Hepatocyte (in vitro differentiated cells): ENCODE data around the gene BAHCC1. TPM values are rescaled to one million over a fixed set of nuclear protein-coding genes. Genes with fewer than 3 reads are reported as not detected.

Experiments used
- DNase-seq: peaks from one replicate; pipeline ENCODE4 v3.0.0-alpha.2; 2016; ENCODE audit warnings: low spot score
- H2AFZ ChIP-seq: fragments of 200-600 bp; sonication (generic); 2 replicates; pipeline ENCODE4 v1.6.0; 2016; ENCODE audit warnings: antibody characterized with exemption, mild to moderate bottlenecking
- H3K27ac ChIP-seq: fragments of 200-600 bp; sonication (generic); 2 replicates; pipeline ENCODE4 v1.5.1; 2016; ENCODE audit warnings: mild to moderate bottlenecking
- H3K27me3 ChIP-seq: fragments of 200-600 bp; sonication (generic); 2 replicates; pipeline ENCODE4 v1.6.1; 2016
- H3K36me3 ChIP-seq: fragments of 200-600 bp; sonication (generic); replicated peaks from 2 replicates; pipeline ENCODE4 v1.5.1; 2016; ENCODE audit warnings: low read depth; ENCODE audit not compliant: insufficient read depth
- H3K4me1 ChIP-seq: fragments of 200-600 bp; sonication (generic); 2 replicates; pipeline ENCODE4 v1.5.1; 2016; ENCODE audit warnings: mild to moderate bottlenecking, moderate library complexity; ENCODE audit not compliant: insufficient read depth
- H3K4me2 ChIP-seq: fragments of 200-600 bp; sonication (generic); 2 replicates; pipeline ENCODE4 v1.6.0; 2016
- H3K4me3 ChIP-seq: fragments of 200-600 bp; sonication (generic); 2 replicates; pipeline ENCODE4 v1.5.1; 2016; ENCODE audit warnings: mild to moderate bottlenecking
- H3K79me2 ChIP-seq: fragments of 200-600 bp; sonication (generic); 2 replicates; pipeline ENCODE4 v1.6.0; 2017; ENCODE audit warnings: mild to moderate bottlenecking
- H3K9me2 ChIP-seq: fragments of 200-600 bp; sonication (generic); replicated peaks from 2 replicates; pipeline ENCODE4 v1.6.0; 2017; ENCODE audit warnings: mild to moderate bottlenecking; ENCODE audit not compliant: insufficient read depth
- H3K9me3 ChIP-seq: fragments of 200-600 bp; sonication (generic); 2 replicates; pipeline ENCODE4 v1.5.1; 2016; ENCODE audit warnings: low read depth, mild to moderate bottlenecking
- H4K20me1 ChIP-seq: fragments of 200-600 bp; sonication (generic); 2 replicates; pipeline ENCODE4 v1.6.0; 2016; ENCODE audit warnings: mild to moderate bottlenecking; ENCODE audit not compliant: insufficient read depth, poor library complexity, severe bottlenecking
- CTCF ChIP-seq: fragments of 200-600 bp; sonication (generic); IDR thresholded peaks from 2 replicates; pipeline ENCODE4 v1.5.1; 2016; ENCODE audit warnings: antibody characterized with exemption, mild to moderate bottlenecking; ENCODE audit not compliant: poor library complexity
- EZH2 ChIP-seq: fragments of 200-600 bp; sonication (generic); IDR thresholded peaks from 2 replicates; pipeline ENCODE4 v1.6.1; 2016; ENCODE audit warnings: antibody characterized with exemption, mild to moderate bottlenecking, borderline replicate concordance
- EZH2phosphoT487 ChIP-seq: fragments of 200-600 bp; sonication (generic); IDR thresholded peaks from one replicate; pipeline ENCODE4 v1.6.1; 2018; ENCODE audit warnings: antibody characterized with exemption, mild to moderate bottlenecking, low read depth, moderate library complexity; ENCODE audit not compliant: unreplicated experiment, severe bottlenecking
- WGBS: methylation state at CpG from one replicate; pipeline ENCODE4 v1.1.6; 2016; ENCODE audit warnings: low lambda C conversion rate; ENCODE audit errors: missing lambda C conversion rate; 5-methylcytosine and 5-hydroxymethylcytosine counted together
- polyA plus RNA-seq: library from polyadenylated mRNA; unstranded; fragments of >200 nt; fragmentation: Nextera tagmentation; extraction: Ambion mirVana; gene quantifications from 2 replicates; pipeline ENCODE4 v1.2.1, GENCODE V29; 2016
- total RNA-seq: library from RNA; depleted of rRNA; stranded (reverse); fragments of >200 nt; gene quantifications from 2 replicates; pipeline ENCODE4 v1.2.3, GENCODE V29; 2014

BAHCC1 gene
- total and polyA plus RNA-seq, 2 experiments from 2014 or later: 6.4 to 6.6 TPM

GRCh38 chr17:81365148-81365600, 30.1 kb upstream of the BAHCC1 start:
- no peaks in the 10 kb centered on the region for H4K20me1 ChIP-seq
- H3K36me3 ChIP-seq: no peaks in the 10 kb centered on the region
- no peaks in the 10 kb centered on the region for H3K27me3 ChIP-seq
- peaks cover 24% of the 10 kb centered on the region for H3K4me1 ChIP-seq
- WGBS: 34% methylated on average over 22 of the region's 22 CpGs
- H3K9me3 ChIP-seq: no peaks in the 10 kb centered on the region
- H3K4me3 ChIP-seq: no peak overlapping the region
- no peaks in the 10 kb centered on the region for H3K79me2 ChIP-seq
- peak overlapping the region; percentile 81 for H3K27ac ChIP-seq
- DNase-seq: peak; percentile 78
- H3K4me2 ChIP-seq: peak overlapping the region; percentile 72
- TF ChIP-seq CTCF (no peak), EZH2 (no peak), EZH2phosphoT487 (no peak)
- no peak overlapping the region for H2AFZ ChIP-seq
- H3K9me2 ChIP-seq: no peaks in the 10 kb centered on the region

- TF ChIP-seq EZH2phosphoT487 (no peak), CTCF (no peak), EZH2 (no peak)
- no peaks in the 10 kb centered on the region for H3K36me3 ChIP-seq
- H3K4me2 ChIP-seq: peak overlapping the region; percentile 72
- peaks cover 16% of the 10 kb centered on the region for H3K4me1 ChIP-seq
- no peaks in the 10 kb centered on the region for H3K9me3 ChIP-seq
- no peak overlapping the region for H2AFZ ChIP-seq
- H3K27ac ChIP-seq: peak overlapping the region; percentile 87
- H3K79me2 ChIP-seq: no peaks in the 10 kb centered on the region
- H3K27me3 ChIP-seq: no peaks in the 10 kb centered on the region
- no peaks in the 10 kb centered on the region for H4K20me1 ChIP-seq
- H3K9me2 ChIP-seq: no peaks in the 10 kb centered on the region
- no peak overlapping the region for H3K4me3 ChIP-seq
- 74% methylated on average over 30 of the region's 30 CpGs for WGBS
- peak; percentile 66 for DNase-seq
These were observed 29.4 kb upstream of the BAHCC1 start for GRCh38 chr17:81365601-81366585.

GRCh38 chr17:81366648-81367047, 28.6 kb upstream of the BAHCC1 start:
- no peak for DNase-seq
- Histone ChIP-seq H4K20me1 (no peaks in the 10 kb centered on the region), H3K79me2 (no peaks in the 10 kb centered on the region), H3K9me3 (no peaks in the 10 kb centered on the region), H3K9me2 (no peaks in the 10 kb centered on the region), H3K4me3 (no peak overlapping the region), H3K27me3 (no peaks in the 10 kb centered on the region), H2AFZ (no peak overlapping the region), H3K36me3 (no peaks in the 10 kb centered on the region), H3K27ac (no peak overlapping the region), H3K4me1 (peaks cover 15% of the 10 kb centered on the region), H3K4me2 (no peak overlapping the region)
- TF ChIP-seq CTCF (no peak), EZH2phosphoT487 (no peak), EZH2 (no peak)
- WGBS: 95% methylated on average over 11 of the region's 11 CpGs
